GM19455 (cell line): ENCODE measurements around the gene LRATD1.

ENCODE experiments used
- ATAC-seq: cut with Tn5 transposase; IDR thresholded peaks from one replicate; pipeline ENCODE4 v1.9.1; 2021; ENCODE audit not compliant: unreplicated experiment

Gene LRATD1

GRCh38 chr2:14633461-14634181, 1.1 kb downstream of the LRATD1 start:
- ATAC-seq = no peak

- no peak for ATAC-seq
These were observed 1.6 kb downstream of the LRATD1 start for GRCh38 chr2:14634182-14634488.

GRCh38 chr2:14634489-14635390, 2.2 kb downstream of the LRATD1 start:
- ATAC-seq = no peak

DNA sequence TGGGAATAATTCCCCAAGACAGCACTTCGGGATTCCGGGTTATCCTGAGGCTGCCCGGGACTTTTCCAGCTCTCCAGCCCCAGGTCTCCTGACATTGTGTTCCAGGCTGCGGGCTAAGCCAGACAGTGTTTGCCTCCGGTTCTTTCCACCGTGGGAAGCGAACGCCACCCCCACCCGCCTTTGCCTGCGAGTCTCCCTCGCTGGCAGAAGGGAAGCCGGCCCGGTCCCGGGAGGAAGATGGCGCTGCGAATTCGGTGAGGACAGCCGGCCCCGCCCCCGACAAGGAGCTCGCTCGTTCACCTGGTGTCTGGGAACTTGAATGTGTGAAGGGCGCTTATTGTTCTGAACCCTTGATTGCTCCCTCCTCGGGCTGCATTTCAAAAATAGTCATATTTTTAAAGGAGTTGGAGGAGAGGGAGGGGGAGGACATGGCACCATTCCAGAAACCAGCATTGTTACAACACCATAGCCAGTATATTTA, 2.9 kb downstream of the LRATD1 start:
- ATAC-seq = no peak

- ATAC-seq = no peak
These were observed 6.0 kb downstream of the LRATD1 start for GRCh38 chr2:14638488-14638887.

DNA sequence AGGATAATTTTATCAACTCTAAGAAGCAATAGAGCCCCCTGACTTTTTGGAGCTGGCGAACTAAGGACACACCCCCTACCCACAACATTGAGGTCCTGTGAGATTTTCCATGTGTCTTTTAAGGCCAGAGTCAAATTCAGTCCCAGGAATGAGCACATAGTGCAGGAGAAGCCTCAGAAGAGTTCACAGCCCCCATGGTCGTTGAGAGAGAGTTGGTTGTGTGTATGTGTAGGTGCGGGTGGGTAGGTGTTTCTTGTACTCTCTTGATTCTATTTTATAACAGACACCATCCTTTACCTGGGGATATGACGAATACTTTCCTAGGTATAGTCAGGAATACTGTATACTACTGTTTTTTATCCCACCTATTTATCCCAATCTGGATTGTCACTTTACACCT, 8.6 kb downstream of the LRATD1 start:
- no peak for ATAC-seq

GRCh38 chr2:14642499-14642898, 10.0 kb downstream of the LRATD1 start:
- no peak for ATAC-seq

DNA sequence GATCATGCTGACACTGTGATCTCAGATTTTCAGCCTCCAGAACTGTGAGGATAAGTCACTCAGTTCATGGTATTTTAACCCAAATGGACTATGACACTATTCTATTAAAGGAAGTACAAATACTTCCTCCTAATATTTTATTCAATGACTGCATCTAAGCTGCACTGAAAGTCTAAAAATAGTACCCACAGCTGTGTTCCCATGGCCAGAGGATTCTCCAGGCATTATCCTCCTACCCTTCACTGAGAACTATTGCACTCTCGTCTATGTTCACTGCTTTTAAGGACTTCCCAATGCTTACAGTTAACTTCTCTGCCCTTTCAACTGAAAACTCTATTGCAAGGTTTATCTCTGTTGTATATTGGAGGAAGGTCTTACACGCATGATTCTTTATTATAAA, 15.2 kb downstream of the LRATD1 start:
- ATAC-seq = no peak

DNA sequence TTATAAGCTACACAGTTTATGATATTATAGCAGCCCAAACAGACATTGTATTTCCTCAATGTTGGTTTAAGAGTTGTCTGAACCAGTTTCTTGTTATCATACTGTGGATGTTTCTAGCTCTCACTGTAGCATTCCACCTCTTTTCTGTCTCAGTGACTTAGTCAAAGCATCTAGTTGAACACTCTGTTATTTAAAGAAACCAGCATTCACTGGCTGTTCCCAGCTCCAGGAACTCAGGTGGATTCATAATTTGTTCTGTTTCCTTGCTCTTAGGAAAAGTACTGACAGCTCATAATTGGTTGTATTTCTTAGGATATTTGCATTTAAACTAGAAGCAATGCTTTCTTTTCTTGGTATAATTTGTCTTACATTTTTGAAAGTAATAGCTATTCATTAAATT, 17.5 kb downstream of the LRATD1 start:
- no peak for ATAC-seq

DNA sequence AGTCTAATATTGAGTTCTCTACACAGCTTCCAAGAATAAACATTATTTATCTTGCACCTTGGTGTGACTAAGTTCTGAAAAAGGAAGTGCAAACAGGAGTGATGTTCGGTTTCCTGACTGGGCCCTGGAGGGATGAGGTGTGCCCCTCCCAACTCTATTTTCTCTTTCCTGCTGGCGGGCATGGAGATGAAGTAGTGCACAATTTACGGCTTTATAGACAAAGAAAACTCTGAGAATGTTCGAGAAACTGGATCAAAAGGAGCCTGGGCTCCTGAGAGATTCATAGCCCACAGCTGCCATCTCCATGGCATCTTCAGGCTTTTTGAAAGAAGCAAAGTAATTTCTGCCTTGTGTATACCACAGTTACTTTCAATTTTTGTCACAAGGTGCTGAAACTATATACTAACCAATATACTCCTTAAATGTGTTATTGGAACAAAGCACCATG, 22.3 kb downstream of the LRATD1 start:
- peak; percentile 93 for ATAC-seq

DNA sequence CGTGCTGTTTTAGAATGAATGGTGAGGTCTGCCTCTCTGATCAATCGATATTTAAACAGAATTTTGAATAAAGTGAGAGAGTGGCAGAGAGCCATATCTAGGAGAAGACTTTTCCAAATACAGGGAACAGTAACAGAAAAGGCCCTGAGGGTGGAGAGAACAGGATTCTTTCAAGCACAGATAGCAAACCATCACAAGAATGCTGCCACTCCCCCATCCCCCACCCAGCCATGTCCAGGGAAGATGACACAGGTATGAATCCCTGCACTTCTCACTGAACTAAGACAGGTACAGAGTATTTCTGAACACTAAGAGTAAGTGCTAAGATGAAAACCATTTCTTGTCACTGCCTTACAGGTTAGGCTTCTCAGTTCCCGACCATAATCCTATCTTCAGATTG, 23.6 kb downstream of the LRATD1 start:
- ATAC-seq = no peak

DNA sequence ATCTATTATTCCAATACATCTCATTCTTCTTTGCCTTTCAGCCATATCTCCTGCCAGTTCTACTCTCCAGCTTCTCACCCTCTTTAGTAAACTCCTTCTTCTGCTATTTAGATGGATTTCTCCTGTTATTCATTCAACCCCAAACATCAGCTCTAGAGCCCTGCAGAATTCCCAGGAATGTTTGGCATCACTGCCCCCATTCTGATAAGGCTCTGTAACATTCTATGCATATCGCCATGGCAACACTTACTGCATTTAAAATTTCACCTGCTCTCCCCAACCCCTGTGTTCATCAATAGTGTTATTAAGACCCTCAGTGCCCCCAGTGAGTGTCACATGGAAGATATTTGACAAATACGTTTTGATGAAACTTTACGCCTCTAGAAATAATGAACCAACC, 28.6 kb downstream of the LRATD1 start:
- ATAC-seq = no peak

GRCh38 chr2:14673351-14673875, 40.9 kb downstream of the LRATD1 start:
- no peak for ATAC-seq

GRCh38 chr2:14675489-14675888, 43.0 kb downstream of the LRATD1 start:
- ATAC-seq = no peak

DNA sequence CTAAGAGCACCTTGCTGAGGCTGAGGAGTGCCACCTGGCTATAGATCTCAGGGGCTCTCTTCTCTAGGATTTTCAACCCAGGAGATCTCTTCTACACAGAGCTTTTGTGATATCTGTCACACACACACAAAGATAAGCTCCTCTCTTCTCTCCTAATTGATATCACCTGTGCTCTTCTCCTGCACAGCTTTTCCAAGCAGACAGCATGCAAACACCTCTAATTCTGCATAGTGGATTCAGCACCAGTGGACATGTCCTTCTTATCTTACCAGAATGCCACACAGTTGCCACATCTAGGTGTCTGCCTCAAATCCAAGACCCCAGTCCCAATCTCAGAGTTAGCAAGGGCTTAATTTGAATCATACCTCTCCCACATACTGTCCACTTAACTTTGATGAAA, 43.9 kb downstream of the LRATD1 start:
- ATAC-seq = no peak

DNA sequence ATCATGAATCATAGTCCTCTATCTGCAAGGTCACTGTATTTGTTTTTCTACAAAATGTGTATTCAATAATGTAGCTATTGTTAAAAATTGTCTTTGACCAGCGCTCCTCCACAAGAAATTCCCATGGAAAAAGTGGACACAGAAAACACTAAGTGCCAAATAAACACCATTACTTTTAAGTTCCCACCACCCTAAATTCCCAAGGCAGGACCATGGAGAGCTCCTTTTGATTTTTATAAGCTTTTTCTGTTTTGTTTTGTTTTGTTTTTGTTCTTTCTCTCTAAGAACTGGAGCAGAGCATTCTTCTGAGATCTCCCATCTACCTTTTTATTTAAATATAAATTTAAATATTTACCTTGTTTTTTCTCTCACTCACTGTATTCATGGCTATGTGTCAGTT, 44.5 kb downstream of the LRATD1 start:
- no peak for ATAC-seq

- ATAC-seq = no peak
These were observed 46.2 kb downstream of the LRATD1 start for GRCh38 chr2:14678761-14679160.

- no peak for ATAC-seq
These were observed 49.1 kb downstream of the LRATD1 start for GRCh38 chr2:14681608-14682007.
